HS-5 (cell line): Measurements from ENCODE around the gene COG6.

Experiments used
- DNase-seq: peaks from one replicate; pipeline ENCODE4 v3.0.0-alpha.2; 2012; ENCODE audit warnings: low read depth

The COG6 gene

DNA sequence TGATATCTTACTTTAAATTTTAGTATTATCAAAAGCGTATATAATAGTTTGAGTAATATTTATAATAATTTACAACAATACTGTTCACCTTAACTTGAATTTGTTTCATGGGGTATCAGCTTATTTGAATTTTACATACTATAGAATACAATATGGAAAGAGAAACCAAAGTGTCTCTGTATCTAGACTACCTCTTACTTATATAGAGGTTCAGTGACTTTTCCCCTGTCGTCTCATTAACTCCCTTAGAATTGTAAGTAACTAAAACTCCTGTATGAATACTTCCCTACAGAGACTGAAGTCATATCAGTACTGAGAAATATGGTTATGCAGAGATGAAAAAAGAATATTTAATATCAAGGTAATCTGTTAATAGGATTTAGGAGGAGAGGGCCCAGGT, 26.8 kb downstream of the COG6 start:
- DNase-seq: no peak

DNA sequence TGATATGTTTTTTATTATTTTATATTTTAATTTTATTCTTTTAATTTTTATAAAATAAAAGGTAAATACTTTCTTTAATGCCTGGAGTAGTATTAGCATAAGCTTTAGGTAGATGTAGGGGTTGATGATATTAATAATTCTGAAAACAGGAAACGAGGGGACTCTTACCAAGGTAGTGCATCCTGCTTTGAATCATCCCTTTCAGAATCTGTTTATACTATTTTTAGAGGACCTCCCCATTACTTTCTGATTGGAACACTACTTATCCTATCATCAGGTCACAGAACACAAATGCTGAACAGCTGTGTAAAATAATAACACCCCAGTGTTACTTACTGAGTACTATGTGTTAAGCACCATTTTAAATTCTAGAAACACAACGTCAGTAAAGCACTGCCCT, 27.3 kb downstream of the COG6 start:
- DNase-seq: no peak

DNA sequence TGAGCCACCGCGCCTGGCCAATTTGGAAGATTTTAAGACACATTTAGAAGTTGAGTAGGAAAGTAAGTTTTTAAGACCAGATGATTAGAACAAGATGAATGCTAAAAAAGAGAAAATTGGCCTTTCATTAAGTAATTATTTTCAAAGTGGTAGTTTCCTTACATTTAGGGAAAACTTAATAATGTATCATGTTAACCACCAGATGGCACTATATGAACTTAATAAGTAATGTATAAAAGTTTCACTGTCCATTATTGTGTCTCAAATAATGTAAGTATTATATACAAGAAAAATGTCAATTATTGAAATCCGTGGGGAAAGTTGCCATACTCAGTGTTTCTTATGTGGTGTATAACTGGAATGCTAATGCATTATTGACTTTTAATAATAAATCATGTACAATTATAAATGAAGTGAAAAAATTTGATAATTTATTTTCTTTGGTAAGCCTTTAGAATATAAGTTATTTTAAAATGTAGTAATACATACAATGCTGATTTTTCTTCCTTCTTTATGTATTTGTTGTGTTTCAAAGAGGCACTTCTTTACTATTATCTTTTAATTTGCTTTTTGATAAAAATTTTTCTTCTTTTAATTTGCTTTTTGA, 29.2 kb downstream of the COG6 start:
- no peak for DNase-seq

DNA sequence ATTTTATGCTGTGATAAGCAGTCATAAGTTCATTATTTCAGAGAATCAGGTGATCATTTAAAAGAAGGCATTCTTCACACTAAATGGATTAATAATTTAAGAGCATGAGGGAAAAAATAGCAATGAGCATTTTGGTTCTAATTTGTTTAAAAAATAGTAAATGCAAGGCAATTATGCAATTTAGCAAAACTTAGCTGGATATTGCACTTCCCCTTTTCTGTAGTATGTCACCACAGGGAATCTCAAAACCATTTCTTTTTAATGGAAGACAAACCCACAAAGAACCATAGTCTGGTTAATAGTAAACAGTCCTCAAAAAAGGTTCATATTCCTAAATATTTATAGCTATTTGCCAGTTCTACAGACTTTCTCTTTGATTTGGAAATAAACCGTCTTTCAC, 30.2 kb downstream of the COG6 start:
- no peak for DNase-seq

DNA sequence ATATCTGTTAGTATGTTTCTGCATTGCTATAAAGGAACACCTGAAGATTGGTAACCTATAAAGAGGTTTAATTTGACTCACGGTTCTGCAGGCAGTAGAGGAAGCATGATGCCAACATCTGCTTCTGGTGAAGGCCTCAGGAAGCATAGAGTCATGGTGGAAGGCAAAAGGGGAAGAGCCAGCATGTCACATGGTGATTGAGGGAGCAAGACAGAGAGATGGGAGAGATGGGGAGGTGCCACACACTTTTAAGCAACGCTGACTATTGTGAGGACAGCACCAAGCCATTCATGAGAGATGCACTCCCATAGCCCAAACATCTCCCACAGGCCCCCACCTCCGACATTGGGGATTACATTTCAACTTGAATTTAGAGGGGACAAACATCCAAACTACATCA, 32.8 kb downstream of the COG6 start:
- DNase-seq: no peak

DNA sequence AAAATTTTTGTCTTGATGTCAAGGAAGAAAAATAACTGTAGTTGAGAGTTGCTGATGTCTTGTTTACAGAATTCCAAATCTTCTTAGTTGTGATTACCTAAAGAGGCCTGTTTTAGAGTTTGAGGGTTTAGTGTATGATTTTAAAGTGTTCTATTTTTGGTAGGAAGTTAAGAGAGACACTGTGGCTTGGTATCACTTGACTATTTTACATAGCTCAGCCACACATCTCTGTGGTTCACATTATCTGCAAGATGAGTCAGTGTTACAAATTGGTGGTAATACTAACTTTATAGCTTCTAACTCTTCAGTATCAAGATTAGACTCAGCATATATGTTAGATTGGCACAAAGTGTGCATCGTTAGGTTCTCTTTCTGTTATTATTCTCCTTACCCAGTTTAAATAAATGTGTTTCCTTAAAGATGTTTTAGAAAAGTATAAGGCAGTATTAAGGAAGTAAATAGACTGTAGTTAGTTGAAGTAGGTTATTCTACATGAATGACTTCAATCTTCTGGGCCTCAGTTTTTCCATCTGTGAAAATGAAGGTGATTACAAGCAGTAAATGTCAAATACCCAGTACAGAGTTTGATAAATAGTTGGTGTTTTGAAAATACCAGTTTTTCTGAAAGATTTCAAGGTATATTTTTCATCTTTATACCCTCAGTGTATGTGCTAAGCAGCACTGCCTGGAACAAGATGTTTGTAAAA, 33.4 kb downstream of the COG6 start:
- no peak for DNase-seq

DNA sequence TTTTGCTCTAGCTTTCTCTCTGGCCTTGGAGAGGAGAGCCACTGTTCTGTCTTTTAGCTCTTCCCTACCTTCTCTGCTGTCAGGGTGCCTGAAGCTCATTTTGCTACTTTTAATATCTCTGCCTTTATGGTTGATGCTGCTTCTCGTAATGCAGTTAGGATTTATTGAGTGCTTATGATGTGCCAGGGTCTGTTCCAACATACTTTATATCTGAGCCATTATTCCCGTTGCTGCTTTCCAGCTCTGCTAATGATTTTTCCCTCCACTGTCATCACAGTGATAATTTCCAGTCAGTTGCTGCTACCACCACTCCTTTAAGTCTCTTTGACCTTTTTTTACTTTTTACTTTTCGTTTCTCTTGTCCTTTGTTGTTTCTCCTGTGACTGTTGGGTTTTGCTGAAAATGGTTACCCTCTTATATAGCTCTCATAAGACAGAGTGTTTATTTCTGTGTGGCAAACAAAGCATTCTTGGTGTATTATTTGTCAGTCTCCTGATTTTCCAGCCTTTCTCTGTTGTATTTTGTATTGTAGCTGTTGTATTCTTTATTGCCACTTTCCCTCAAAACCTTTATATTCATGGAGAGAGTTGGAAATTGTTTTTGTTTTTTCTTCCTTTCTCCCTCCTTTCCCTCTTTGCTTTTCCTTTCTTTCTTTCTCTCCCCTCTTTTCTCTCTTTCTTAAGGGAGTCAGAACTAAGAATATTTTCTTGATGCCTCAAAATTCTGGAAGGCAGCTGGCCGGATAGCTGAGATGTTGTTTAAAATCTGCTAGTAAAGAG, 37.4 kb downstream of the COG6 start:
- no peak for DNase-seq

DNA sequence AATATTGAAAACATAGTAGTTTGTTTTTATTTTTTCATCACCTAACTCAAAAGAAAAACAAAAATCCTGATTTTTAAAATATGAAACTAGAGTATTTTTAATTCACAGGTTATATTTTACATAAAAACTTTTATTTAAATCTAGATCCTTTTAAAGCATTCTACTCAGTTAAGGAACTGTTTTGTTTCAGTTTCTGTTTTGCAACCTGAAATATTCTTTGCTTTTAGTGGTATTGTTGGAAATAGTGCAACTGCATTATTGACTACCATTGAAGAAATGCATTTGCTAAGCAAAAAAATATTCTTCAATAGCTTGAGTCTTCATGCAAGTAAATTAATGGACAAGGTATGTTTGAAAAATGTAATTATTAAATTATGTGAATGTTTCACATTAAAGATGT, 43.8 kb downstream of the COG6 start:
- DNase-seq: no peak

DNA sequence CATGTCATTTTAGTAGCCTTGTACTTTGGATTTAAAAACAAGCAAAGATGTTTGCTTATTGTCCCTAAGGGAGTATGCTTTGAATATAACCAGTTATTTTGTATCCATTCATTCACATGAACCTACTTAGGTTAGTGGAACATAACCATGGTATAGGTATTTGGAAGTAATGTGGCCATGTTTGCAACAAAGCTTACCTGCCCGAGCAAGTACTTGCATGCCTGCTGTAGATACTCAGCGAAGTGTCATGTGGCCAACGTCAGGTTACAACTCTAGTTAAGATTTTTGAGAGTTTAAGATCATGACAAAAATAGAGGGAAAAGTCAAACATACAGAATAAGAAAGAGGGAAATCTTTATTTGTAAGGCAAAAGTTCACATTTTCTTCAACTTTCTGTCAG, 57.2 kb downstream of the COG6 start:
- DNase-seq: no peak

DNA sequence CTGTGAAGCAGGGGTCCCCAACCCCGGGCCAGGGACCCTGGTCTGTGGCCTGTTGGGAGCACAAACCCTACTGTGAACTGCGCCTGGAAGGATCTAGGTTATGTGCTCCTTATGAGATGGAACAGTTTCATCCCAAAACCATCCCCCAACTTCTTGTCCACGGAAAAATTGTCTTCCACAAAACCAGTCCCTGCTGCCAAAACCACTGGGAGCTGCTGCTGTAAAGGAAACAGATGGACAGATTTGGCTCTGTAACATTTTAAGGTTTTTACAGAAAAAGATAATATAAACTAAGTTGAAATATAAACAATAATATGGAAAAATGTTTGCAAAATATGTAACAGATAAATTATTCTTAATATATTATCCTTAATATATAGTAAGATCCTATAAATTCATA, 73.7 kb downstream of the COG6 start:
- no peak for DNase-seq

DNA sequence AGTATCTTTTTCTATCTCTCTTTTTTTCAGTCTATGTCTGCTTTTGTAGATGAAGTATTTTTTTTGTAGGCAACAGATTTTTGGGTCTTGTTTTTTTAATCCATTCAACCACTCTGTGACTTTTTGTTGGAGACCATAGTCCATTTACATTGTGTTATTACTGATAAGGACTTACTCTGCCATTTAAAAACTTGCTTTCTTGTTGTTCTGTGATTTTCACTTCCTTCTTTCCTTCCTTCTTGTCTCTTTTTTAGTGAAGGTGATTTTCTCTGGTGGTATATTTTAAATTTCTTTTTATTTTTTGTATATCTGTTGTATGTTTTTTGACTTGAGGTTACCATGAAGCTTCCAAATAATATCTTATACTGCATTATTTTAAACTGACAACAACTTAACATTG, 79.5 kb downstream of the COG6 start:
- no peak for DNase-seq

DNA sequence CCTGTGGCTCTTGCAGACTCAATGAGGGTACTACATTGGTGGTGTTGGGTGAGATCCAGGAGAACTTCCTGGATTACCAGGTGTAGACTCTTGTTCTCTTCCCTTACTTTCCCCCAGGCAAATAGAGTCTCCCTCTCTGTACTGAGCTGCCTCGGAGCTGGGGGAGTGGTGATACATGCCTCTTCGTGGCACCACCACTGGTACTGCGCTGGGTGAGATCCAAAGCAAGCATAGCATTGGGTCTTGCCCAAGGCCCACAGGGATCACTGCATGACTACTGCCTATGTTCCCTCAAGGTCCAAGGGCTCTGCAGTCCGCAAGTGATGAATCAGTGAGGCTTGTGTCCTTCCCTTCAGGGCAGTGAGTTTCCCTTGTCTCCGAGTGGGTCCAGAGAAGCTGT, 81.6 kb downstream of the COG6 start:
- DNase-seq: no peak

DNA sequence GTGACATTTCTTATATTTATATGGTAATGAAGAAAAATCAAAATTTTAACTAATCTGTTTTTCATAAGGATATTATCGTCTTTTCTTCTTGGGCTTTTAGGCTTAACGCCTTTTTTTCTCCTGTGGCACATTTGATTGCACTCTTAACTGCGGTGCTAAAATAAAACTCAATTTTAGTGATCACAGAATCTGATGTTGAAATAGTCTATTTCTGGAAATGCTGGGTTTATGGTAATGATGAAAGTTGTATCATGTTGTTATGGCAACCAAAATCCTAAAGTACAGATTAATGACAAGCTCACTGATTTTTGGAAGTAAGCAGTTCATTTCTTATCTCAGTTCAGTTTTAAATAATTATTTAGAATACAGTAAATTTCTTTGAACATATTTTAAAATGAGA, 85.3 kb downstream of the COG6 start:
- DNase-seq: no peak

DNA sequence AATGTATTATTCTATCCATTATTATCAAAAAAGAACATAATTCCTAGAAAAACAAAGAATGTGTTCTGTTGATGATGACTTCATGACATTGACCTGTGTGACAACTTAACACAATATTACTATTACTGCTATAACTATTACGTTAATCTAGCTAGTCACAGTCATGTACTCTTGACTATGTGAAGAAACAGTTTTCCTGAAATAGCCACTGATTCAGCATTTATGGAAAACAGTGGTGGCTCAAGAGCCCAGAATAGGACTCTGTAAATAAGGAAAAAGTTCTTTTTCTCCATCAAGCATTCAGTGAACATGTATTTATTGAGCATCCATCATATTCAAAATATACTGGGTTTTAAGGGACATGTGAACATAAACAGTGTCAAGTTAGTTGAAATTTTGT, 93.5 kb downstream of the COG6 start:
- DNase-seq: no peak

DNA sequence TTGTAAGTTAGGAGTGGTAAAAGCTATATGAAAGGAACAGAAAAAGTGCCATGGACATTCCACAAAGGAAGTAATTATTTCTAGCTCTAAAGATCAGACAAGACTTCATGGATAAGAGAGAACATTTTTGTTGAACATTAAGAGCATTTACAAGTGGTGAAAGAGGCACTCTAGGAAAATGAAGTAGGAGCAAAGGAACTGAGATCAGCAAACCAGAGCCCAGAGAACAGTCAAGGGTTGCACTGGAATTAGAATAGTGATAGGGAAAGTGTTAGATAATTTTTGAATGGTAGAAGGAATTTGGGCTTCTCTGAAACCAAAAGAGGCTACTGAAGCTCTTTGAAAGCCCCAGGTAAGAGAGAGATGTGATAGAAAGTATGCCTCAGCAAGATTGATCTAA, 94.1 kb downstream of the COG6 start:
- no peak for DNase-seq

DNA sequence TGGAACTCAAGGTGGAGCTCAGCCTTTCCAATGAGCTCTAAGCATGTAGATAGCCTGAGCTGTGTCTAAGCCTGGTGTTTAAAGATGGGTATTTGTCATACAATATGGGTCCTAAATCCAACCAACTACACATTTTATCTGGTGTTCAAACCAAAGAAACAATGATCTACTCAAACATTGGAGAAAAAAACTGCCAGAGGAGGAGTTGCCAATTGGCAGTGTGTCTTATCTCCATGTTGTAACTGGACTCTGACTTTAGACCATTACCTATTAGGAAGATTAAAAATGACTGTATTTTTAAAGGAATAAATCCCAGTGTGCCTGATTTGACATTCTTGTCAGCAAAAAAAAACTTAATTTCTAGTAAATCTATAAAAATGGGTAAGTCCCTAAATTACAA, 96.3 kb downstream of the COG6 start:
- DNase-seq: no peak

DNA sequence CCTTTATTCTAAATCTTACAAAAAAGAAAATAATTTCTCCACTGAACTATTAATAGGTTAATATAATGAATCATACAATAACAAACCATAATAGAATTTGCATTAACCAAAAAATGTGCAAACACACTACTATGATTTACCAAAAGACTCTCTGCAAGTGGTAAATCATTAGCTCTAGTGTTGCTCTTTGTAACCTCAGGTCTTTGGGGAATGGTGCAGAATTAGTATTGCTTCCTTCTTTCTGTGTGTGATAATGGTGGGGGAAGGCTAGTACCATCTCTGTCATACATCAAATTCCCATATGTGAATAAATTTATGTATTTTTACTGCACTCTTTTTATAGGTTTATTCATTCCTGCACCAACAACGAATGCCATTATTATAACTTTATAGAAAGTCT, 105.1 kb downstream of the COG6 start:
- DNase-seq: no peak

DNA sequence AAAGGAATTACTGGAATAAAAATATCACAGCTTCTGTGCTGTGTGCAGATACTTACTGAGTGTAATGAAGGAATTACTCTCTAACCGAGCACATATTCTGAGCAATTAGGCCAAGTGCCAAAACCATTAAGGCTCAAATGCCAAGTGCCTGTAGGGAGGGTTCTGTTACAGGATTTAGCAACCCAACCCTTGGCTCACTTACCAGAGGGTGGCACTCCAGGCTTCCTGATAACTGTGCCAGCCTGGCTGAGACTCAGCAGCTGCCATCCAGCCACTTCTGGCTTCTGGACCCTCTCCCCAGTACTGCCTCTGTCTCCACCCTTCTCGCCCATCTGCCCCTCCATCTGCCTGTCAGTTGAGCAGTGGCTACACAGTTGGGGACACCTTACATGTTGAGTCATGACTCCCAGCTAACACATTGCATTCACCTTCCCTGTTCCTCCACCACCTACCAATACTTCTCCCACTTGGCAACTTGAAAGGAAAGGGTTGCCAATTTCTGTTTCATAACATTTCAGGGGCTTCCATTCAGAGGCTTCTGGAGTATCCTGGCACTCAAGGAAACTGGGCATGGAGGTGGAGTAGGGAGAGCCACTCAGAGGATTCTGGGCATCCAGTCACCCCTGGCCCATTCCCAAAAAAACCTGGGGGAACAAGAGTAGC, 110.5 kb downstream of the COG6 start:
- DNase-seq: no peak

DNA sequence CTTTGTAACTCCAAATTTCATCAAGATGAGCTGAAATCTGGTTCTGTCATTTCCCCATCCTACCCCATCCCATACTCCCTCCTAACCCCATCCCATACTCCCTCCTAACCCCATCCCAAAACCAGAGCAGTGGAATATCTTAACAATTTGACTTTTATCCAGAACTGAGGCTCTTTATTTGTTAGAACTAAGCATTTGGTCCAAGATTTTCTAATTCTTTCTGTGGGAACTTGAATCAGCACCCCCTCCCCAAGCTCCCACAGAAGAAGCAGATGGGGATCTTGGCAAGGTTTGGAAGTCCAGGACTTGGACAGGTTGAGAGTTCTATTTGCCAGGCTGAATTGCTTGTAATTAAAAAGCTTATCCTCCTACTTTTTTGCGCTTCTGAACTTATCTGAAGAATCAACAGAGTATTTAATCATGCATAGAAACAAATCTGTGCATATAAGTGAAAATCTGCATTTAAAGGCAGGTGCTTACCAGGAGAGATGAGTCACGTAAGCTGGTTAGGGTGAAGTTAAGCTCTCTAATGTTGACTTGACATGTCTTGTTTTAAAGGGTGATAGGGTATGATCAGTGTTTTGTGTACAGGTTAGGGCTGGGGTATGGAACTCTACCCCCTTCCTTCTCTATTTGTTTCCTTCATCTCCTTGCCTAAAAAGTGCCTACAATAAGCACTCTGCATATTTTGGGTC, 111.1 kb downstream of the COG6 start:
- no peak for DNase-seq

DNA sequence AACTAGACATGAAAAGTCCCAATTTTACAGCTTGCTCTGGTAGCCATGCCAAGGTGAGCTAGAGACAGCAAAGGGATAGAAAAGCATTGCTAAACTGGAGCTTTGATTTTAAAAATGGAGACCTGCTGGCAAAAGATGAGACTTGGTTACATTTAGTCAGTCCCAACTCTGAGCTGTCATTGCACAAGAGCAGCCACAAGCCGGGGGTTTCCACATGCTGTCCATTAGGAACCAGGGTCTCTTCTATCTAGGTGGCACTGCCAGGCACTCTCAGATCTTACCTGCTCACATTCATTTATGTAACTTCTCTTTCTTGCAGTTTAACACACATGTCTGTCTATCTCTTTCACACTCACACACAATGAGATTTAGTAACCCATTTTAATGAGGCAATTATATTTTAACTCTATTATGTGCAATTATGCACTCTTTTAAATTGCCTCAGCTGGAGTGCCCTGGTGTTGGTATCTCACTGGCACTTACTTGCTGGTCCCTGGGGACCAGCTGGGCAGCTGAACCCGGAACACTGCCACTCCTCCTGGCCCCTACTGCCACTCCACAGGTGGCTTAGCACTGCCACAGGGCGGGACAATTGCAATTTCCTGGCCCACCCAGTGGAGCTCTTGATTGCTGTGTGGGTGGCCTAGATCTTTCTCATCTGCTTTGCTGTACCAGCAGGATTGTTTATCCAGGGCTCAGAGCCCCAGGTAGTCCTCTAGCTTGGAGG, 112.5 kb downstream of the COG6 start:
- no peak for DNase-seq

DNA sequence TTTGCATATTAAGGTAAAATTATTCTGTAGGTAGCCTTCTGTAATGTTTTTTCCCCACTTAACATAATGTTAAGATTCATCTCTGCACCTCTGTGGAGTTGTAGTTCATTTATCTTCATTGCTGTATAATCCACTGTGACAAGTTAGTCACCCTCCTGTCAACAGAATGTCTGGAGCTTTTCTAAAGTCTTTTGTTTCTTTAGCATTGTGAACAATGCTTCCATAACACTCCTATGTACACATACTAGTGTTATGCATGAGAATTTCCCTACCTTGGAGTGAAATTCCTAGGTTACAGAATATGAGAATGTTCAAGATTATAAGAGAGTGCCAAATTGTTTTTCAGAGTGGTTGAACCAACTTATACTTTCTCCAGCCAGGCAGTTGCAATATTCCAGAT, 113.5 kb downstream of the COG6 start:
- DNase-seq: no peak
